VCaP (cell line): ENCODE data around the gene RNF19B.
A peak's percentile ranks its signal among the peaks of the same experiment; 100 is the strongest.

Experiments used
- H3K27ac ChIP-seq: fragments of 450-650 bp; 2 replicates; pipeline ENCODE4 v1.5.1; 2017
- CTCF ChIP-seq: fragments of 450-650 bp; conservative IDR thresholded peaks from 2 replicates; pipeline ENCODE4 v1.5.1; 2017; ENCODE audit warnings: mild to moderate bottlenecking, moderate library complexity

RNF19B gene

DNA sequence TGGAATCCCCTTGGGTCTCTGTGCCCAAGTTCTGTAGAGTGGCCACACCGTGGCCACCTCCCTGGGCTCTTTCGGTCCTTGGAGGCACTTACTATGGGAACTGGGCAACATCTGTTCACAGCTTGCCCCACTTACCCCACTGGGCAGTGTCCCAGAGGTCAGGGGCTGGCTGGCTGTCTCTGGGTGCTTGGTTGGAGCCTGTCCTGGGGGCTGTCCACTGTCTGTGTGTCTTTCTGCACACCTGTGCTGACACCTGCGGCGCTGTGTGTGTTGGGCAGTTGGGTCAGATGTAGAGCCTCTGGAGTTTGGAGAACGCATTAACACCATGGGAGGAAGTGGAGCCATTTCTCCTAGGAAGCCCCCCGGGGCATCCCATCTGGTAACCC is 62.1 kb downstream of the RNF19B start:
- no peak for TF ChIP-seq CTCF
- no peak overlapping the region for H3K27ac ChIP-seq

DNA sequence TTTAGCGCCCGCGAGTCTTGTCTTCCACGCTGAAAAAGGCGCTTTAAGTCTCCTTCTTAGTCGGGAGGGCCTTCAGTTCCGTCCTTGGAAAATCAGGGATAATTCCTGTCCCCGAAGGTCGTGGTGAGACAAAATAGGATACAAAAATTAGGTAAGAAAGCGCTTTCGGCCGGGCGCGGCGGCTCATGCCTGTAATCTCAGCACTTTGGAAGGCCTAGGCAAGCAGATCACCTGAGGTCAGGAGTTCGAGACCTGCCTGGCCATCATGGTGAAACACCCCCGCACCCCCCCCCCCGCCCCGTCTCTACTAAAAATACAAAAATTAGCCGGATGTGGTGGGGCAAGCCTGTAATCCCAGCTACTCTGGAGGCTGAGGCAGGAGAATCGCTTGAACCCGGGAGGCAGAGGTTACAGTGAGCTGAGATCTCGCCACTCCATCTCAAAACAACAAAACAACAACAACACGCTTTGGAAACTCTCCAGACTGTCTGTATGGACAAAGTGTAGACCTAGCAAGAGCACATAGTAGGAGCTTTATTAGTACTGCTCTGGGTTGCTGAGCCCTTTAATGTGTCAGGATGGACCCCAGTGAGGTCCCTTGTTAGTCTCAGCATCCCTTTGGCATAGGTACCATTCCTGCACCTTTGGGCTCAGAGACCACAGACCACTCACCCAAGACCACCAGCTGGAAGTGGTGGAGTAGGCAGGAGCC is 62.6 kb downstream of the RNF19B start:
- no peak for TF ChIP-seq CTCF
- peak overlapping the region; percentile 85; the same call in 1 of the 2 replicates for H3K27ac ChIP-seq

DNA sequence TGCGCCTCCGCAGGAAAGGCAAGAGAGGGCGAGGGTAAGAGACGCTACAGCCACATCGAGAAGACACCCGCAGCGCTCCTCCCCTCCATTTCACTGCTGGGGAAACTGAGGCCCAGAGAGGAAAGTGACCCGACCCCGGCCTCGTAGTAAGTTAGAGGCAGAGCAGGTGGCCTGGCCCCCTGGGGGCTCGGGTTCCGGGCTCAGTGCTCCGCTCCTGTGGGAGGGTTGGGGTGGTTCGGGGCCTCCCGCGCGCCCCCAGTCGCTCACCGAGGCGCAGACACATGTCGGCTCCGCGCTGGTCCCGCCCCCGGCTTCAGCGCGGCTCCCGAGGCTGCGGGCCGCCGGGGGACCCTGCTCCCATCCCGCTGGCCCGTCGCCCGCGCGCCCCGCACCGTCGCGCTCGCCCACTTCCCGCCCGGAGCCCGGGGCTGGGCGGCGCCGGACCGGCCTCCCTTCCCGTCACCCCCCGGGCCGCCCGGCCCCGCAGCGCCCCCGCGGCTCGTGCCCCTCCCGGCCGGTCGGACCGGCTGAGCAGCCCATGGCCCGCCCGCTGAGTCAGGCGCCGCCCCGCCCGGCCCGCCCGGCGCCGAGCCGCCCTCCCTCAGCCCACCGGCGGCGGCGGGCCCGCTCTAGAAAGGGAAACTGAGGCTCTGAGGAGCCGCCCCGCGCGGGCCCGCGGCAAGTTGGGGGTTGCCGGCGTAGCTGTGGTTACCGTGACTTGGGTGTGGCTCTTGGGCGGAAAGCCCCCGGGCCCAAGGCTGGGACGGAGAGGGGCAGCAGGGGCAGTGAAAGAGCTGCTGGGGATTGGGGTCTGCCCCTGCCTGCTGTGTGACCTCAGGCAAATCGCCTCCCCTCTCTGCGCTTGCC is 63.4 kb downstream of the RNF19B start, which contains the start of gene TMEM54:
Gene TMEM54 (minus strand): TSS at position 434 of the 867 bp plus-strand sequence. CDS start 151 bp downstream, at position 283.
- peak within 1 kb of the TSS; percentile 85; the same call in 1 of the 2 replicates for H3K27ac ChIP-seq
- TF ChIP-seq CTCF: no peak

GRCh38 chr1:32900371-32900955 is 64.1 kb downstream of the RNF19B start:
- H3K27ac ChIP-seq: peak overlapping the region; percentile 85; the same call in 1 of the 2 replicates
- TF ChIP-seq CTCF: no peak

GRCh38 chr1:32899586-32900296 is 64.9 kb downstream of the RNF19B start:
- H3K27ac ChIP-seq: peak overlapping the region; percentile 85; the same call in 1 of the 2 replicates
- no peak for TF ChIP-seq CTCF

DNA sequence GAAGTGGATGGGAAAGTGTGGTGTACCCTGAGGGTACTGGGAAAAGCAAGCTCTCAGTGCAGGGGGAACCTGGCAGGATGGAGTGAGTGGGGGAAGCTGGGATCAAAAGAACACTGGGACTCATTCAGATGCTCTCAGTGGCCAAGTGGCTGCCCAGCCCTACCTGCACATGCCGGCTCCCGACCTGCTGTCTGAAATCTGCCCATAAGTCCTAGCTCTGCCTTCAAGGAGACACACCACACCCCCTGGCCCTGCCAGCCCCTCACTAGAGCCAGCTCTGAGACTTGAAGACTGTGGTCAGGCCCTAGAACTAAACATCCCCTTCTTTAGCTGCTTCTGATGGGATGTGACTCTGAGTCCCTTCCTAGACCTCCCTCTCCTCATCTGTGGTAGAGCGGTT is 65.7 kb downstream of the RNF19B start:
- no peak overlapping the region for H3K27ac ChIP-seq
- TF ChIP-seq CTCF: no peak
